HG02588 (cell line): ENCODE measurements around the gene CALN1.
"Not testable (repeated sequence)": the region's sequence is repeated elsewhere in the genome, so short reads cannot be mapped to it uniquely, and the experiment has no call there.

Experiments
- ATAC-seq: cut with Tn5 transposase; IDR thresholded peaks from one replicate; pipeline ENCODE4 v1.9.1; 2021; ENCODE audit warnings: mild to moderate bottlenecking, moderate library complexity; ENCODE audit not compliant: unreplicated experiment

CALN1 gene

GRCh38 chr7:71824006-71824760 is 588.0 kb downstream of the CALN1 start:
- ATAC-seq, result no peak

GRCh38 chr7:71822406-71822805 is 589.7 kb downstream of the CALN1 start:
- ATAC-seq, result not testable (repeated sequence)

GRCh38 chr7:71817916-71818315 is 594.2 kb downstream of the CALN1 start:
- no peak for ATAC-seq

- no peak for ATAC-seq
Observed at GRCh38 chr7:71808115-71808514, 604.0 kb downstream of the CALN1 start.

GRCh38 chr7:71804256-71804655 is 607.9 kb downstream of the CALN1 start:
- no peak for ATAC-seq

GRCh38 chr7:71801976-71802375 is 610.2 kb downstream of the CALN1 start:
- ATAC-seq, result no peak

- ATAC-seq, result no peak
Observed at GRCh38 chr7:71800321-71800720, 611.8 kb downstream of the CALN1 start.

- ATAC-seq, result no peak
Observed at GRCh38 chr7:71795410-71795809, 616.7 kb downstream of the CALN1 start.

GRCh38 chr7:71793251-71793650 is 618.9 kb downstream of the CALN1 start:
- no peak for ATAC-seq

- ATAC-seq, result no peak
Observed at GRCh38 chr7:71787513-71787912, 624.6 kb downstream of the CALN1 start.

- no peak for ATAC-seq
Observed at GRCh38 chr7:71785216-71785615, 626.9 kb downstream of the CALN1 start.

- ATAC-seq, result no peak
Observed at GRCh38 chr7:71784781-71785180, 627.4 kb downstream of the CALN1 start.

GRCh38 chr7:71784180-71784579 is 628.0 kb downstream of the CALN1 start:
- no peak for ATAC-seq

- no peak for ATAC-seq
Observed at GRCh38 chr7:71783779-71784178, 628.4 kb downstream of the CALN1 start.

- ATAC-seq, result no peak
Observed at GRCh38 chr7:71782051-71782450, 630.1 kb downstream of the CALN1 start.

- ATAC-seq, result no peak
Observed at GRCh38 chr7:71780282-71780681, 631.9 kb downstream of the CALN1 start.

GRCh38 chr7:71777278-71777677 is 634.9 kb downstream of the CALN1 start:
- no peak for ATAC-seq

- no peak for ATAC-seq
Observed at GRCh38 chr7:71776726-71777125, 635.4 kb downstream of the CALN1 start.

GRCh38 chr7:71775648-71776047 is 636.5 kb downstream of the CALN1 start:
- no peak for ATAC-seq

- ATAC-seq, result no peak
Observed at GRCh38 chr7:71772779-71773178, 639.4 kb downstream of the CALN1 start.

- ATAC-seq, result no peak
Observed at GRCh38 chr7:71770269-71770907, 641.8 kb downstream of the CALN1 start.

- no peak for ATAC-seq
Observed at GRCh38 chr7:71769326-71769725, 642.8 kb downstream of the CALN1 start.

GRCh38 chr7:71768450-71768849 is 643.7 kb downstream of the CALN1 start:
- ATAC-seq, result no peak
